ENCODE data around the gene KCNQ2.

Gene KCNQ2

DNA sequence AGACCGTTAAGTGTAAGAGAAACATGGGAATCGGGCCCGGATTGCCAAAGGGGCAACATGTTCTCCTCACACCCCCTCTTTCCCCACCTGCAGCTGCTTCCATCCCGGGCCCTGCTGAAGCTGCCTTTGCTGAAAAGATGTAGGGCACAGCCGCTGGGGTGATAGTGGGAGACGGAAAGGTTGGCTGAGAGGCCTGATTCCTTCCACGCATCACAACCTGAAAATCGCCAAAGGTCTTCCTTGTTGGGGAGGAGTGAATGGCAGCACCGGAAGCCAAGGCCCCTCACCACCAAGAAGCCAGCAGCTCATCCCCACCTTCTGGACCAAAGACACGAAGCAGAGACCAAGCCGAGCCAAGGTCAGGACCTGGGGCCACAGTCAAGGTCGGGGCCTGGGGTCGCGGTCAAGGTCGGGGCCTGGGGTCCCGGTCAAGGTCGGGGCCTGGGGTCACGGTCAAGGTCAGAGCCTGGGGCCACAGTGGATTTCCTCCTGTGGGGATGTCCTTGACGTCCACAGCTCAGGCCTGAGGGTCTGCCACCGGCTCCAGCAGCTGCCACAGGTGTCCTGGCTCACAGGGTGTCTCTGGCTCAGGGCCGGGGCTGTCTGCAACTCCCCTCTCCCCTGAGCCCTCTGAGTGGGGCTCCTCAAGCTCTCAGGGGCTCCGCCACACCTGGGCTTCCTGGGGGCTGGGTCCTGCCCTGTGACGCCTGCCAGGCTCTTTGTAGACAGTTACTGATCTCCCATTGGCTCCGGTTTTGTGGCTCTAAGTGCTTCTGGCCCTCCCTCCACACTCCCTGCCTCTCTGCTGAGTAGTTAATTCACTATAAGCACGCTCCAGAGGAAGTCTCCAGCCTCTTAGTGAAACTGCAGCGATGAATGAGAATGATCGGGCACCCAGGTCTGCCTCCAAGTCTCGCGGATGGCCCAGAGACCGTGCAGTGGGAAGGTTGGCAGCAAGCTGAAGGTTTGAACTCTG is 105.8 kb downstream of the KCNQ2 start:
- no peak overlapping the region for H3K4me3 ChIP-seq (ENCODE audit: low read depth, low read length)

DNA sequence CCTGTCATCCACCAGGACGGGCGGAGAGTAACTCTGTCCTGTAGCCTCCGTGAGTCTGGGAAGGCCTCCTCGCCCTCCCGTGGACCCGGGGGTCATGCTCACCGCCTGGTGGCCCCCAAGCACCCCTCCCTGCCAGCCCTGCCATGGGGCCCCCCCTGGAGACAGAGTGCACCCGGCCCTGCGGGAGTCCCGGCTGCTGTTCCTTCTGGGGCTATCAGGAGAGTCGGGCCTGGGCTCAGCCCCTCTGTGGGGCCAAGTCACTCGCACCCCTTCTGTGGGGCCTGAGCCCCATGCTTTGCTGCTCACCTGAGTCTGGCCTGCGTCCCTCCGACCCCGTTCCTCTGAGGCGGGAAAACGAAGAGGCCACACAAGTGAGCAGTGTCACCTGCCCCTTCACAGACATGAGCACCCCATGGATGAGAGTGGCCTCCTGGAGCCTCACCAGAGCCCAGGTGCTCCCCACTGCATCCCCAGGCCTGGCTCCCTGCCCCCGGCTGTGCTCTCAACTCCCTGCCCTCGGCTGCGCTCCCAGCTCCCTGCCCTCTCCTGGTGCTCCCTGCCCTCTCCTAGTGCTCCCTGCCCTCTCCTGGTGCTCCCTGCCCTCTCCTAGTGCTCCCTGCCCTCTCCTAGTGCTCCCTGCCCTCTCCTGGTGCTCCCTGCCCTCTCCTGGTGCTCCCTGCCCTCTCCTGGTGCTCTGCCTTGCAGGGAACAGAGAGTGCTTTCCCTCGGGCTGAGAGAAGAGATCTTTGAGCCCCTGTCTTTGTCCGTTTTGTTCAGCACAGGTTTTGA is 106.7 kb downstream of the KCNQ2 start:
- DNase-seq (ENCODE audit: low read depth), result no peak
- H3K4me3 ChIP-seq (ENCODE audit: low read depth, low read length), result no peak overlapping the region
- TF ChIP-seq, protein P1, sequence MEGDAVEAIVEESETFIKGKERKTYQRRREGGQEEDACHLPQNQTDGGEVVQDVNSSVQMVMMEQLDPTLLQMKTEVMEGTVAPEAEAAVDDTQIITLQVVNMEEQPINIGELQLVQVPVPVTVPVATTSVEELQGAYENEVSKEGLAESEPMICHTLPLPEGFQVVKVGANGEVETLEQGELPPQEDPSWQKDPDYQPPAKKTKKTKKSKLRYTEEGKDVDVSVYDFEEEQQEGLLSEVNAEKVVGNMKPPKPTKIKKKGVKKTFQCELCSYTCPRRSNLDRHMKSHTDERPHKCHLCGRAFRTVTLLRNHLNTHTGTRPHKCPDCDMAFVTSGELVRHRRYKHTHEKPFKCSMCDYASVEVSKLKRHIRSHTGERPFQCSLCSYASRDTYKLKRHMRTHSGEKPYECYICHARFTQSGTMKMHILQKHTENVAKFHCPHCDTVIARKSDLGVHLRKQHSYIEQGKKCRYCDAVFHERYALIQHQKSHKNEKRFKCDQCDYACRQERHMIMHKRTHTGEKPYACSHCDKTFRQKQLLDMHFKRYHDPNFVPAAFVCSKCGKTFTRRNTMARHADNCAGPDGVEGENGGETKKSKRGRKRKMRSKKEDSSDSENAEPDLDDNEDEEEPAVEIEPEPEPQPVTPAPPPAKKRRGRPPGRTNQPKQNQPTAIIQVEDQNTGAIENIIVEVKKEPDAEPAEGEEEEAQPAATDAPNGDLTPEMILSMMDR (IDR thresholded peaks at IDR 0.05; ENCODE audit: low read depth, low read length, missing control alignments), result no peak
- in situ Hi-C loops (cut with HindIII; ENCODE audit: low sequenced_read_pairs), result no loop called here

More for the DNA sequence above, 105.8 kb downstream of the KCNQ2 start:
- TF ChIP-seq, protein P1 (IDR thresholded peaks at IDR 0.05; ENCODE audit: low read depth, low read length, missing control alignments), result no peak
- in situ Hi-C loops (cut with HindIII; ENCODE audit: low sequenced_read_pairs), result no loop called here
- DNase-seq (ENCODE audit: low read depth), result no peak

DNA sequence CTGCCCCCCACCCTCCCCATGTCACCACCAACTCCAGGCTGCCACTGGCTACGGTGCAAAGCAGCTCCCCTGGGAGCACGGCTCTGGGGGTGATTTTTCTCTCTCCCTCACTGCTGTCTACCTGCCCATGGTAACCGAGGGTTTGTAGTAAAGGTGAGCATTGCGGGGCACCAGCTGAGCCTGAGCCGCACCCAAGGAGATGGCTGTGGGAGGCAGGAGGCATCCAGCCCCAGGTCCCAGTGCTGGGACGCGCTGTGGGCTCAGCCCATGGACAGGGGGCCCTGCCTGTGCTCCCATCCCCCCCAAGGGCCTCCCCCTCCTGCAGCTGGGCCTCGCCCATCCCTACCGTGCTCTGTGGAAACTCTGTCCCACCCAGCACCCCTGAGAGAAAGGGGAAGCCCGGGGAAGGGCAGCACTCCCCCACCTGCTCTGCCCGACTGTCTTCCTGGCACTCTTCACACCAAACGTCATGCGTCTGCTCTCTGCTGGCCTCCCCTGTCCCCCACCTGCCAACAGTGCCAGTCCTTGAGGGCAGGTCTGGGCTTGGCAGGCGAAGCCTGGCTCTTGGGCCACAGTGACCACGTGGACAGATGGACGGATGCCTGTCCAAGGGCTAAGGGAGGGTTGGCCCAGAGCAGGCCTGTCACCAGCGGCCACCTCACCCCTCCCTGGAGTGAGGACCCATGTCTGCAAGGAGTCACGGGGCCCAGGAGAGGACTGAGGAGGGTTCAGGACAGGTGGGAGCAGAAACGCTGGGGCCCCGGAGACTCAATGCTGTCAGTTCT is 107.5 kb downstream of the KCNQ2 start:
- DNase-seq (ENCODE audit: low read depth), result no peak
- TF ChIP-seq, protein P1 (IDR thresholded peaks at IDR 0.05; ENCODE audit: low read depth, low read length, missing control alignments), result no peak
- no peak overlapping the region for H3K4me3 ChIP-seq (ENCODE audit: low read depth, low read length)
- in situ Hi-C loops (cut with HindIII; ENCODE audit: low sequenced_read_pairs), result no loop called here

DNA sequence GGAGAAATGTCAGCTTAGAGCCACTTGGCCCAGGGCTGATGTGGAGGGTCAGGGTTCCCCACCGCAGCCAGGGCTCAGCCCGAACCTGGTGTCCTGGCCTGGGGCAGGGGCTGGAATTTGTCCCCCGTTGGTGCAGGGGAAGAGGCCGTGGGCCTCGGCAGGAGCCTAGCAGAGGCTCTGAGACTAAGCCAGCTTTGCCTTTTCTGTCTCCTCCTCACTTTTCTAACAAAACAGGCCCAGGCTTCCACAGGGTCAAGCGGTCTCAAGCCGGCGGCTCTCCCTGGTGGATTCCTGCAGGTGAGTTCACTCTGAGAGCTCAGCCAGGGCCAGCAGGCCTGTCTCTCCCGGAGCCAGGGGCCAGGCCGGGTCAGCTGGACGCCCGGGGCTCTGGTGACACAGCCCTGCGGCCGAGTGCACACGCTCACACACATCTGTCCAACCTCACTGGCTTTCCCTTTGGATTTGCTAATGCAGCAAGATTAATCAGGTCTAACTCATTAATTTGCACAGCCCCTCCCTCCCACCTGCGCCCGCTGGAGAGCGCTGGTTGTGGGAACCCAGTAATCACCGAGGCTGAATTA is 108.4 kb downstream of the KCNQ2 start:
- TF ChIP-seq, protein P1 (IDR thresholded peaks at IDR 0.05; ENCODE audit: low read depth, low read length, missing control alignments), result no peak
- H3K4me3 ChIP-seq (ENCODE audit: low read depth, low read length), result no peak overlapping the region
- in situ Hi-C loops (cut with HindIII; ENCODE audit: low sequenced_read_pairs), result no loop called here
- DNase-seq (ENCODE audit: low read depth), result no peak

DNA sequence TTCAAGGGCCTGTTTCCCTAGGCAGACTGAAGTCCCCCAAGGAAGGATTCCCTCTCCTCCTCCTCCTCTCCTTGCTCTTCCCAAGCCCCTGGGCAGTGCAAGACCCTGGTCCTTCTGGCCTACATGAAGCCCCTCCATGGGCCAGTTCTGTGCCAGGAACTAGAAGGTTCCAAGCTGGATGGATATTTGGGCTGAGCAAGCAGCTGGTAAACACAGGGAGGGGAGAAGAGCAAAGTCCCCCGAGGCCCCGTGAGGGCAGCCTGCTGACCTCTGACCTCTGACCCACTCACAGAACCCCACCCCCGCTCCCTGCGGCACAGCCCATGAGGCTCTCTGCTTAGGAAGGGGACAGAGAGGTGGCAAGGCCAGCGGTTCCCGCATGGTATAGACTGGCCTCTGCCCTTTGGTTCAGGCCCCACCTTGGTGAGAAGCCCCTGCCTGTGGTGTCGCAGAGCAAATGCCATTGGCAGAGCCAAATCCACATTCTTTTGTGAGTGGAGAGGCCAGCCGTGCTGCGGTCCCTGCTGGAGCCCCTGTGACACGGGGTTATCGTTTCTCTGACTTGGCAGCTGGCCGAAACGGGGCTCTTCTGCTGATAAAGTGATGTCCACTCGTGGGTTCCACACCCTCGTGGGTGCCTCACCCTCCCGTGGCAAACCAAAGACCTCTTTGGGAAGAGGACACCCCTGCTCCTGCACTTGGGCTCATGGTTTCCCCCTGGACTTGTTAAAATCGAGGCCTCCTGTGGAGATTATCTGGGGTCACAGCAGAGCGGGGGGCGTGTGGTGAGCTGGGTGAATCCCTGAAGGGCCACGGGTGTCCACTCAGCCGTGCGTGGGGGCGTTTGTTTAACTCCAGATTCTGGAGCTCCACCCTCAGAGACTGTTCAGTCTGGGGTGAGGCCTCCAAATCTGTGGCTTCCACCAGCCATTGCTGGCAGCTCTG is 109.2 kb downstream of the KCNQ2 start:
- in situ Hi-C loops (cut with HindIII; ENCODE audit: low sequenced_read_pairs), result no loop called here
- DNase-seq (ENCODE audit: low read depth), result no peak
- no peak overlapping the region for H3K4me3 ChIP-seq (ENCODE audit: low read depth, low read length)
- TF ChIP-seq, protein P1 (IDR thresholded peaks at IDR 0.05; ENCODE audit: low read depth, low read length, missing control alignments), result no peak

Data from astrocyte of the cerebellum (primary cell).